Stimulated activated CD4-positive, alpha-beta T cell treated with anti-CD3 and anti-CD28 coated beads, Interleukin-12 subunit alpha, Interleukin-12 subunit beta, amount 100 ng/mL, for 24 hours (primary cell): ENCODE data around the gene NPR2.
A peak's percentile ranks its signal among the peaks of the same experiment; 100 is the strongest.

Source experiments
- DNase-seq, 2 experiments: peaks; one replicate each; pipeline ENCODE4 v3.0.0-alpha.2; 2020; ENCODE audit warnings: low read depth in 2 of 2

Gene NPR2

DNA sequence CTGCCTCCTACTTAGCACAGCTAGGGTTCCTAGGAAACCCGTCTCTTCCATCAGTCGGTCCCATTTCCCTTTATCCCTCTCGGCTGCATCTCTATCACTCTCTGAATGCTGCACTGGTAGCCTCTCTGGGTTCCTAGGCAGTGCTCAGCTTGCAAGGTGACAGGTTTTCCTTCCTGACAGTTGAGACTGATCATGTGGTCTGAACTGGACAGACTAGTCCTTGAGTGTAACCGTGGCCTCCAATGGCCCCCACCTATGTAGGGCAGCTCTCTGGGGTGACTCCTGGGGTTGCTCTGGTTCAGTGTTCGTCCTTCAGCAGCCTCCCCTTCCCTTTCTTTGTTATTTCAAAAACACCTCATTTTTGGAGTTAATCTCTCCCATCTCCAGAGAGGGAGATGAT is 41.4 kb downstream of the NPR2 start:
- no peak for DNase-seq

DNA sequence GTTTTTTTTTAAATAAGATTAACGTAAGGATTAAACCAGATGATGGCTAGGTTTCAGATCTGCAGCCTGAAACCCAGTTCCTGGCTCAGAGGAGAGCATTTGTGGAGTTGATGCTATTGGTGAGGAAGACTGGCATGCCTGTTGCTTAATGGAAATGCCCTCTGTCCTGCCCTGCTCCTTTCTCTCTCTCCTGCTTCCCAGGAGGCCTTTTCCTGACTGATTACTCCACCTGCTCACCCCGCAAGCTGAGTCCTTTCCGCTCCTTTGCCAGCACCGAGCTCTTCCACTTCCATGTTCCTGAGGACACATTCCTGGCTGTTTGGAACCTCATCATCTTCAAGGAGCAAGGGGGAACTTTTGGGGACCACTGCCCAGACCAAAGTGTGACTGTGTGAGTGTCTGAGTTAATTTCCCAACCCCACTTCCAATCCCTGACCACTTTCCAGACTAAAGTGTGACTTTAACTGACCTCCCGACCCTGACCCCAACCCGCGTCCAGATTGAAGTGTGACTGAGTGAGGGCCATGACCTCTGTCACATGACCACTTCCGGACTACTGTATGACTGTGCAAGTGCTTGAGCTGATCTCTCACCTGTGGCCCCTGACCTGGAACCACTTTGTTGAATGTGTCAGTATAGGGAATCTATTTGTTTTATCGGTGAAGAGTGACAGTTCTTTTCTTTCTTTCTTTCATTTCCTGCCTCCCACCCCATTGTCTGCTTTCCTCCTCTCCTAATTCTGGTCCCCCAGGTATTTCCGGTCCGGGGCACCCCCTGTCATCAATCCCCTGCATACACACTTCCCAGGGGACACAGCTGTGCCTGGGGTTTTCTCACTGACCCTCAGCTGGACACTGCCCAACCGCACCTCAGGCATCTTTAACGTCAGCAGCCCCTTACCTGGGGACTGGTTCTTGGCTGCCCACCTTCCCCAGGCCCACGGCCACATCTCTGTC is 43.1 kb downstream of the NPR2 start:
- no peak for DNase-seq

DNA sequence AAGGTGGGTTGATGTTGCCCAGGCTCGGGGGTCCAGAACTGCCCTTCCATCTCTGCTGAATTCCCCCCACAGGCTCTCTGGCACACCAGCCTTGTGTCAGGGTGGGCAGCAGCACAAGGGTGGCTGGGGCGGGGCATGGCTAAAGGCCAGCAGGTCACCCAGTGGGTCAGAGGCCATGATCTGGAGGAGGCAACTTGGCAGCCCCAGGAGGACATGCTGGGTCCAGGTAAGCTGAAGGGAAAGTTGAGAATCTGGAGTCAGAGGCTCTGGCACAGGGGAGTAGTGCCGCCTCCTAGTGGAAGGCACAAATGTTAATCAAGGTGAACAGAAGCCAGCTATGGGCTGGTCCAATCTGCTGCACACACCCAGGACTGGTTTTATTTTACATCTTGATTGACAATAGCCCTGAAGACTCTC is 43.8 kb downstream of the NPR2 start:
- DNase-seq, result no peak

DNA sequence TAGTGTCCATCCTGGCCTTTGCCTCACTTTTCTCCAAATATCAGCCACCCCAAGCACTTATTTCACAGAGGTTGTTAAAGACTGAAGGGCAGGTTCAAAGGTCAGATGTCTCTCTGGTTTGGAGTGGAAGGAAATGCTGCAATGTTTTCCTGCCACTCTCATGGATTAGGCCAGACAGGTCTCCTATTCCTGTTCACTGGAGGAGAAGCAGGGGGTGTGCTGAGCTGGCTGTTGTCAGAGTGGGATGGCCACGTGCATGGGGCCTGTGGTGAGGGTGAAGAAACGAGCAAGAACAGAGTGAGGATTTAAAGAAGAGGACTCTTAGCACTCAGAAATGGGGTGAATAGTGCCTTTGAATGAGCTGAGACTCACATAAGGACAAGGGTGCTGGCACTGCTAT is 44.4 kb downstream of the NPR2 start:
- no peak for DNase-seq

DNA sequence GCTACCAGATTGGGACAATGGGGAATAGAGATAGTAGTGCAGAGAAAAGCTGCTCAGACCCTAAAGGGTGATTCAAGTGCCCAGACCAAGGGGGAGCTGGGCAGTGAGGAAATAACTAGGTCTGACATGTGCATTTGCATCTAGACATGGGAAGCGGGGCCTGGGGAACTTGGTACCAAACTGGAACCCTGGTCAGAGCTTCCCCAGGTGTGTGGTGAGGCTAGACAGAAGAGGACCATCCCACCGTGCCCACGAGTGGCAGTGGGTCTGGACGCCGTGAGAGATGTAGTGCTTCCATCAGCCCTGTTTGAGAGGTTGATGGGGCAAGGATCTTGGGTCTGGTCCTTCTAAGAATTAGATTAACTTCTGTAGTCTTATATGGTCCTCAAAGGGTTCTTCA is 45.2 kb downstream of the NPR2 start:
- no peak for DNase-seq

DNA sequence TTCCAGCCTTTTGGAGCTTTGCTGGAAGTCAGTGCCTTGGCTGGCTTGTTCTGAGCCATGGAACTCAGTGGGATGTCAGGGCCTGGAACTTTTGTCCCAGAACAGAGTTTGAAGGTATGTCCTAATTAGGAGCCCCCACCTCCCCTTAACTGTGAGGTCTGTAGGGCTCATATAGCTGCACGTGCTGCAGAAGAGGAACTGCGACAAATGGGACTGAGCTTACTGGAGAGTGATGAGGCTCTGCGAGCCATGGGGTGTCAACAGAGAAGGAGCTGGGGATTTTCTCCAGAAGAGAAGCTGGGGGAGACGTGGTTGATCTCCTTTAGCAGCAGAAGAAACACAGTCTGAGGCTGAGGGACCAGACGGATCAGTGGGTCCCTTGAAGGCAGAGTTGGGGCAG is 48.5 kb downstream of the NPR2 start:
- no peak for DNase-seq

DNA sequence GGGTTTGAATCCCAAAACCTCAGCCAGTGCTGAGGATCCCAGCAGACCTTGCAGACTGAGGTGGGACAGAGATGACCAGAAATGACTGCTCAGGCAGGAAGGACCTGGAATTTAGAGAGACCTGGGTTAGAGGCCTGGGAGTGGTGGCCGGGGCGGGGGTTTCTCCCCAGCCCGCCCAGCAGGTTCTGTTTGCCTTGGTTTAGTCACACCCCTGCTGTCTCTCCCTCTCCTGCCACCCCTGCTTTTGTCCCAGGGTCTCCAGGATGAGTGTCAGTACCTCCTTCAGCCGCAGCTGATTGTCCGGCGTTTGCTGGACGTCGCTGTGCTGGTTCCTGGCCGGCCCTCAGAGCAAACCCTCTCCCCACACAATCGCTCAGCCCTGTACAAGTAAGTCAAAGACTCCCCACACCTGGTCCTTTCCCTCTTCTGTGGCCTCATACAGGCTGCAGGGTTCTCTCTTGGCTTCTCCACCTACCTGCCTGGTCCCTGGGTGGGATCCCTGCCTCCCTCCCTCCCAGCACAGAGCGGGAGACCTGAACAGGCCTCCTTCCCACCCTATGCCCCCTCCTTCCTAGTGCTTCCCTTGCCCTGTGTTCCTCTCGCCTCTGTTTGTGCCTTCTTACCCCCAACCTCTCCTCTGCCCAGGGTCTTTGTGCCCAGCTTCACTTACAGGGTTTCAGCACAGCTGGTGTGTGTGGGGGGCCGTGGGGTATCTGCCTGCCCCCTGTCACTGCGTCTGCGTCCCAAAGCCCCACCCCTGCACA is 49.7 kb downstream of the NPR2 start:
- no peak for DNase-seq

DNA sequence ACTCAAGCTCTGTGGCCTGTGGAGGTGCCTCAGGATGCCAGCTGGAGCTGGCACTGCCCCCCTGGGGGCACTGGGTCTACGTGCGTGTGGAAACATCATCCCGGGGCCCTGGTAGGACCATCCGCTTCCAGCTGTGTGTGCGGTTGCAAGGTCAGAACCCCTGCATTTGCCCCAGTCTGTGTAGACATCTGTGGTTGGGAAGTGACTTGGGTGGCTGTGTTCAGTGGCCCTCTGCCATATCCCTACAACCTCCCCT is 50.2 kb downstream of the NPR2 start:
- no peak for DNase-seq

DNA sequence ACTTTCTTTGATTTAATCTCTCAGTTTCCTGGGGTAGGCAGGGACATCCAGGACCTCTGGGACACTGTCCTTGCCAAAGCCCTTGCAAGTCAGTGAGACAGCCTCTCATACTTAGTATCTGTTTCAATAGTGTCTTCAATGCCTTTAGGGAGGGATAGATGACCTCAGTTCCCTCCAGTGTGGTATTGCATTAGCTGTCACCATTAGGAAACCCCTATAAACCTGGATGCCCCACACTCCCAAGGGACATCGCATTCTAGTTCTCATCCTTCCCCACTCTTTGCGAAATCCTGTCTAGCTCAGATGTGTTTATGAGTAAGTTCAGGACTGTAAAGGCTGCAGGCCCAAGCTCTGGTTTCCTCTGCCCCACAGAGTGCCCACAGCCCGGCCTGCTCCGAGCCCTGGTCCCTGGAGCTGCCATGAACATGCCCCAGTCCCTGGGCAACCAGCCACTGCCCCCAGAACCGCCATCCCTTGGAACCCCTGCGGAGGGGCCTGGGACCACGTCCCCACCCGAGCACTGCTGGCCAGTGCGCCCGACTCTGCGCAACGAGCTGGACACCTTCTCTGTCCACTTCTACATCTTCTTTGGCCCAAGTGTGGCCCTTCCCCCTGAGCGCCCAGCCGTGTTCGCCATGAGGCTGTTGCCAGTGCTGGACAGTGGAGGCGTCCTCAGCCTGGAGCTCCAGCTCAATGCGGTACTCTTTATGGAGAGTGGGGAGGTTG is 50.8 kb downstream of the NPR2 start:
- DNase-seq, result no peak

DNA sequence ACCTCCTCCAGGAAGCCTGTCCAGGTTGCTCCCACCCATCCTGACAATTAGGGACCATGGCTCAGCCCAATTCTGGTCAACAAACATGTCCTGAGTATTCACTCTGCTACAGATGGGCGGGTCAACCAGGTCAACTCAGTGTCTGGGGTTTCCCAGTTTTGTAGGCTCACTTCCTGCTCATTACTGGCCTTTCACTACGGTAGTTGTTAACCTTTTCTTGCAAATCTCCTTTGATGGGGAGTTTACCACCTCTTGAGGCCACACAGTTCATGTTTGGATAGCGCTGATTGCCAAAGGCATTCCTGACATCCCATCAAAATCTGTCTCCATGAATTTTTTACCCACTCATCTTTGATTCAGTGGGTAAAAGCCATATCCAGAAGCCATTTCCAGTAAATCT is 51.4 kb downstream of the NPR2 start:
- DNase-seq, result no peak

DNA sequence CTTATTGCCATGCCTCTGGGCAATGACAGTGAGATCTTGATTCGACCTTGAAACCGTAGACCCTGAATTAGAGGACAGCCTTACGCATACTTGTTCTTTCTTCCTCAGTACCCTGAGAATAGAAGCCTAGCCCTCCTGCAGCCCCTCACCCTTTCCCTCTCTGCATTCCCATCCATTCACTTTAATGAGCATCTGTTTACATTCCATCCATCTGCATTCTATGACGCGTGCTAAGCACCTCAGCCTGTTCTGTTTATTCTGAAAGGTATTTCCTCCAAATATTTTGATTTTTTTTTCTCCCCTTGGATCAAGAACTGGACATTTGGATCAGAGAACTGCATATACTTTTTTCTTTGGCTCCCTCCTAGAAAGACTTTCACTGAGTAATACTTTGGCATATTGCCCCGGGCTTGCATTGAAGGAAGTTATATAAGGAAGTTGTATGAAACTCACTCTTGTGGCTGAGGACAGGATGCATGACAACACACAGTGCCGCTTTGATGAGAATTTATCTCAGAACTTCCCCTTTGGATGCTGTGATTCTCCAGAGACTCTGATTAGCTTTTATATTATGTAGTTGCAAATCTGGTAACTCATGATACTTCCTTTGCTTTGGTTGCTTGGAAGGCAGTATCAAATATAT is 53.4 kb downstream of the NPR2 start:
- no peak for DNase-seq

DNA sequence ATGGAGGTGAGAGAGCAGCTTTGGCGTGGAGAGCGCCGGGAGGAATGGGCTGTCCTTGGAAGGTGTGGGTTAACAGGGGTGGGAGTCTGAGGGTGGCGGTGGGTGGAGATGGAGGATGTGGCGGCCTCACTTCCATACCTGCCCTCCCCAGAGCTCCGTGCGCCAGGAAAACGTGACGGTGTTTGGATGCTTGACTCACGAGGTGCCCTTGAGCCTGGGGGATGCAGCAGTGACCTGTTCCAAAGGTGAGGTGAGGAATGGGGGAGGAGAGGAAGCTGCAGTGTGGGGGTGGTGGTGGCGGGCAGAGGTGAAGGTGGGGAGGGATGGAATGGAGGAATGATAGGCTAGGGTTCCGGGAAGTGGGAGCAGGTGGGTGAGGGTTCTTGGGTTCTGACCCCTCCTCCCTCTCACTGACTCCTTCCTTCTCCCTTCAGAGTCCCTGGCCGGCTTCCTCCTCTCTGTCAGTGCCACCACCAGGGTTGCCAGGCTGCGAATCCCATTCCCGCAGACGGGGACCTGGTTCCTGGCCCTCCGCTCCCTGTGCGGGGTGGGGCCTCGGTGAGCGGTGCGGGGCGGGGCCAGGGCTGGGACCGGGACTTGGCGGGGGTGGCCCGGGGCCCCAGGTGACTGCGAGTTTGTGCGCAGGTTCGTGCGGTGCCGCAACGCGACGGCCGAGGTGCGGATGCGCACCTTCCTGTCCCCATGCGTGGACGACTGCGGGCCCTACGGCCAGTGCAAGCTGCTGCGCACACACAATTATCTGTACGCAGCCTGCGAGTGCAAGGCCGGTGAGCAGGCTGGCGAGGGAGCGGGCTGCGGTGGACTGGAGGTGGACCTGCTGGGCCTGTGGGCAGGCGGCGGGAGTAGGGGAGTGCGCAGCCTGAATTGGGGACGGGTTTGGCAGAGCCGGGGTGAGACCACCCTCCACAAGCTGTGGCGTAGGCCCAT is 54.7 kb downstream of the NPR2 start:
- DNase-seq, result no peak

DNA sequence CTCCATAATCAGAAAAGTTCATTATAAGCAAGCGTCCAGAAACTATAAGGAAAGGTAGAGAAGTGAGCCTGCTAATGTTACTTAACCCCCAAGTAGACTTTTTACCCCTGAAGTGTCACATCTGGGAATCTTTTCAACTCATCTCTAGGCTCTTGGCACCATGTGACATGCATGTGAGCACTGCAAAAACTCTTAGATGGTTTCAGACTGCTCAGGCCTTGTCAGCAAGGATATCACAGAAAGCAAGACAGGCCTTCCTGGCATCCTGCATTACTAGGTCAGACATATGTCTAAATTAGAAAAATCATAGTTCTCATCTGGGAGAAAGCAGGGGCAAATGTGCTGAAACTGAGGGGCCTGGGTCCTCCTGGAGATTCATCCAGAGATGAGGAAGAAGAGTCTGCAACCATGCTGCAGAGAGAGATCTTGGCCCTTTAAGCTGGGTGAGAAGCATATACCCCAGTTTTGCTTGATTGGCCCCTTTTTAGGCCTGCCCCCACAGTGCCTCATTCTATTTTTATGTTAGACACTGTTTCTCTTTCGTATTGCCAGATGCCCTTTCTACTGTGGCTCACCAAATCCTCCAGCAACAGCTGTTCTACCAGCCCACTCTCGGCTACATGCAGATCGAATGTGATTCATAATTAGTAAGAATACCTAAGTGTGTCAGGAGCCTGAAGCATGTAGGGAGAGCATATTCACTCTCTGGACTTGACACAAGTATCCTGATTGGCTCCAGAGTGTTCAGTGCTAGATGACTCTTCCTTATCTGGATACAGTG is 56.6 kb downstream of the NPR2 start:
- peak in 1 of 2 experiments; percentile 16 for DNase-seq

DNA sequence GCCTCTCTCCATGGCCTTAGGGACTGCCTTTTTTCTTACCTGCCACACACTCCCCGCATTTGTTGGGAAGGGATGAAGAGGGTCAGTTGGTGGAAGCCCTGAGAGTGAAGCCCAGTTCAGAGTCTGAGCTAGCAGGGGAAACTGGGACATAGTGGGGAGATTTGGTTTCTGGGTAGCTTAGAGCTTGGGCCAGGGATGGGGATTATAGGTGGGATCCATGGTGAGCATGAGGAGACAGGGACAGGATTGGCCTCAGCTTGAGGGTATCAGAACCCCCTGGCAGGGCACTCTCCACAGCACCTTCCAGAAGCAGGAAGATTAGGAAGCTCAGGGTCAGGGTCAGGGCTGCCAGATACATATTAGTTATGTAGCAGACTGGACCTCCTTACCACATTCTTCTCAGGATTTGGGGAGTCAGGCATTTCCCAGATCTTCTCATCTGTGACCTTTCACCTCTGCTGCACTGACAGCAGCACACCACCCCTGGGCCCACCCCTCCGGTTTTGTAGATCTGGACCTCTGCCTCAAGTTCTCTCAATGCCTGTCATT is 61.0 kb downstream of the NPR2 start:
- no peak for DNase-seq

DNA sequence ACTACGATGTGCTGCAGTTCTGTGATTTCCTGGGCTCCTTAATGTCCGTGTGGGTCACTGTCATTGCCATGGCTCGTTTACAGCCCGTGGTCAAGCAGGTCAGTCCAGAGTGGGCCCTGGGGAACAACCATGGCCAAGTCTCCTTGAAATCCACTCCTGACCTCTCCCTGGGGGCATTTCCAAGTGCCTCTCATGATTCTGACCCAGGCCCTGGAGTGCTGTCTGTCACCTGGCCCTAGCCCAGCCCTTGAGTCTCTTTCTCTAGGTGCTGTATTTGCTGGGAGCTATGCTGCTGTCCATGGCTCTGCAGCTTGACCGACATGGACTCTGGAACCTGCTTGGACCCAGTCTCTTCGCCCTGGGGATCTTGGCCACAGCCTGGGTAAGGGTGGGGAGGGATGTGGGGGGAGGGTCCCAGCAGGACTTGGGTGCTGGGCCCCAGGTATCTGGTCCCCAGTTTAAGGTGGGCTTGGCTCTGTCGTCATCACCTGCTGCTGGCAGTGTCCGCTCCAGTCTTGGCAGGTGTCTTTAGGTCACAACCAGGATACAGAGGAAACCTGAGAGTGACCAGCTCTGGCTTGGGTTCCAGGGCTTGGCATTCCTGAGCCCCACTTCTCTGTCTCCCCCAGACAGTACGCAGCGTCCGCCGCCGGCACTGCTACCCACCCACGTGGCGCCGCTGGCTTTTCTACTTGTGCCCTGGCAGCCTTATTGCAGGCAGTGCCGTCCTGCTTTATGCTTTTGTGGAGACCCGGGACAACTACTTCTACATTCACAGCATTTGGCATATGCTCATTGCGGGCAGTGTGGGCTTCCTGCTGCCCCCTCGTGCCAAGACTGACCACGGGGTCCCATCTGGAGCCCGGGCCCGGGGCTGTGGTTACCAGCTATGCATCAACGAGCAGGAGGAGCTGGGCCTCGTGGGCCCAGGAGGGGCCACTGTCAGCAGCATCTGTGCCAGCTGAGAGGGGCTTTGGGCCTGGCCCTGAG is 61.8 kb downstream of the NPR2 start:
- no peak for DNase-seq

DNA sequence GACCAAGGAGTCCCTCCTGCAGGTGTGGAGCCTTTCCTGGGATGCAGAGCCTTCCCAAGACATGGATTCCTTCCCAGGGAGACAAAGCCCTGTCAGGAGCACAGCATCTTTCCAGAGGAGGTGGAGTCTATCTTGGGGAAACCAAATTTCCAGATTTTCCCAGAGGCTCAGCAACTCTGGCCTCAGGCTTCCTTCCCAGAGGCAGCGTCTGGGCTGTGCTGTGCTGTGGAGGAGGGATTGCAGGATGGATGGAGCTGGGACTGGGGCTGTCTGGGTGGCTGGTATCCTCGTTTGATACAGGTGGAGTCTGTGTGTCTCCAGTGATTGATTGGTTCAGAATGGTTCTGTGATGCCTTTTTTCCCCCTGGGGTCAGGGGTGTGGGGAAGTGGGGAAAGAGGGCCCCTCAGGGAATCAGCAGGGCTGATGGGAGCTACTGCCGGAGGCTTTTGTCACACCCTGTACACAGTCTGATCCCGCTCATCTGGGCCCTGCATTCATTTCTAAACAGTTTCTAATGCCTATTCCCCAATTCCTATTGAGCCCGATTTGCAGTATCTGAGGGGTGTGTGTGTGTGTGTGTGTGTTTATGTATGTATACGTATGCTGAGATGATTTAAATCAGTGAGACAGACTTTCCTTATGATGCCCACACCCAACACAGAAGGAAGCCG is 62.8 kb downstream of the NPR2 start:
- no peak for DNase-seq

DNA sequence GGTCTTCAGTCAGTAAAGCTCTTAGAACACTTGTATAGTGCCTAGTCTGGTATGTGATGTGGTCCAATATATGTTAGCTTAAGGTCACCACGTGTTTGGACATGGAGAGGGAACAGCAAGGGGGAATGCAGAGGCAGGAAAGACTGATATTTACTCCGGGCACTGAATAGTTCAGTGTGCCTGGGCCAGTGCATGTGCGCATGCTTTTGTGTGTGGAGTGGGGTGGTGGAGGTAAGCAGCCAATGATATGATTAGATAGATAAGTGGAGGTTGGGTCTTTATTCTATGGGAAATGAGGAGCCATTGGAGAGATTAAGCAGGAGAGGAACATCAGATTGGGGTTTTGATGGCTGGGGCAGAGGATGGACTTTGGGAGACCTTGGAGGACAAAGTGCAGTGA is 64.8 kb downstream of the NPR2 start:
- DNase-seq, result no peak

DNA sequence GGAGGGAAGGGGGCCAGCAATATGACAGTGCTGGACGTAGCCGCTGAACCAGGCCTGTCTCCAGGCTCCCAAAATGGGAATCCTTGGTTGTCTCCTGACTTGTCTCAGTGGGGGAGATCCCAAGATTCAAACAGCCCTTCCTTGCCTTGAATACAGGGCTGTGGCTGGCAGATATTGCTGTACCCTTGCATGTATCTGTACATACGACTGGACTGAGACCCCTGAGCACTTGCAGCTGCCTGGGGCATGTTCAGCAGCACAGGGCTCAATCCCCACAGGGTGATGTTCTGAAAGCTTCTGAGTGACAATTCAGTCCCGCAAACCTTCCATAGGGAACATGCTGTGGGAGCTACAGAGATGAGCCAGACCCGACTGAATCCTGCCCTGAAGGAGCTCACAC is 65.5 kb downstream of the NPR2 start:
- DNase-seq, result no peak
